NCI-H2196 treated with DMSO at 0.1 percent for 48 hours (cell line): ENCODE measurements around the gene RASEF.

ENCODE experiments used
- DNase-seq: peaks from one replicate; lab custom pipeline; 2025; ENCODE audit not compliant: unreplicated experiment; lab: John Stamatoyannopoulos, UW

Gene RASEF

DNA sequence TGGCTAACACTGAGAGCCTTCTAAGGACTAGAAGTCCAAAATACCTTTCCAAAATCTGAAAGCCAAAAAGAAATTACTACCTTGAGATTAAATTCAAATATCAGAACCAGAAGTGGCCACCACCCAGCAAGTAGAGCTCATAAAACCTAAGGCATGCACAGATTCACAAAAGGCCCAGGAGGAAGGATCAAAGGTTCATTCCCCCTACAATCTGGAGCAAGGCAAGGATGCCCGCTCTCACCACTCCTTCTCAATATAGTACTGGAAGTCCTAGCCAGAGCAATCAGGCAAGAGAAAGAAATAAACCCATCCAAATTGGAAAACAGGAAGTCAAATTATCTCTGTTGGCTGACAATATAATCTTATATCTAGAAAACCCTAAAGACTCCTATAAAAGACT, 6.0 kb downstream of the RASEF start:
- no peak for DNase-seq

GRCh38 chr9:83056174-83056573, 6.8 kb downstream of the RASEF start:
- DNase-seq, result no peak

DNA sequence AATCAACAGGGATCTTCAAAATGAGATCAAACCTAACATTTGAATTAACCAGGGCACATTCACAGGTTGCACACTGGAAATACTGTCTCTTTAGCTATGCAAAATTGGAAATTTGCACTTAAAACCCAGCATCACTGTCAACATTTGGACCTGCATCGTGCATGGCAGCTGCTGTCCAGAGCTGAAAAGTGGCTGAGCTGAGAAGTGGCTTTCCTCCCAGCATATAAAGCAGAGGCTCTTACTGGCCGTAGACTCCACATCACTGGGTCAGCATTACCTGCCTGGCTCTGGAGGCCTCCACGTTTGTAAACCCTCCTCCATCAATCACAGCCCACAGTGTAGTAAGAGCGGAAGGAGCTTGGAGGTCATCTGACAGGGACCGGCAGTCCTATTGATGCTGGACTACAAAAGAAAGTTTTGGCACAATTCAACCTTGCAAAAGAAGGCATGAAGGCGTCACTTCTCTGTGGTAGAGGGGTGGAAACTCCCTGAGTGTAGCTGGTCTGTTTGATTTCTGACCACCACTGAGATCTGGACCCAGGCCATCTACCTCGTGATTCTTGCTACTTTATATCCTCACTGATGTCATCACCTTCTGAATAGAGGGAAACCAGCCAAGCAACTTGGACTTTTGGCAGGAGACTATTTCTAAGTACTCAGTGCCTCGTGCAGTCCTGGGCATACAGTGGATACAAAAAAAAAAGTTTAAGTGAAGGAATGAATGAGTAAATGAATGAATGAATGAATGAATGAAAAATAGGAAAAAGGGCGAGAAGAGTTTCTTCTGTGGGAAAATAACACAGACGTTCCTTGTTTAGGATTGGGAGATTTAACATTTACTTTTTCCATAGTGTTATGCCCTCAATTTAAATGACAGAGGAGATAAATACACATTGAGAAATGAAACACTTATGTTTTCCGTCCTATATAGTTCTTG, 14.8 kb downstream of the RASEF start:
- DNase-seq, result peak; percentile 88

DNA sequence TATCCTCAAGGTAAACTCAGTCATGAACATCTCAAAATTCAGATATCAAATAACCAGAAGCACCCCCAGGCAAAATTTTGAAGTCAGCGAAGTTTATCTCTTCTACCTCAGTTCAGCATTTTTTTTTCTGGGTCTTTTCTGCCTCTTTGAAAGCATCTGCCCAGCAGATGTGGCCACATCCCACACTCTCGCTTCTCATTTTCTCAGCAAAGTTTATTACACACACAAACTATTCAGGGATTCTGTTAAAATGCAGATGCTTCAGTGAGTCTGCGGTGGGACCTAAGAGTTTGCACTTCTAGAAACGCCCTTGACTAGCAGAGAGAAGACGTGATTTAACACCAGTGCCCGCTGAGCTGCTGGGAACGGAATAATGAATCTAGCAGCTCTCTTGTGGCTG, 19.3 kb downstream of the RASEF start:
- DNase-seq, result no peak

GRCh38 chr9:83041771-83042170, 21.2 kb downstream of the RASEF start:
- DNase-seq, result no peak

DNA sequence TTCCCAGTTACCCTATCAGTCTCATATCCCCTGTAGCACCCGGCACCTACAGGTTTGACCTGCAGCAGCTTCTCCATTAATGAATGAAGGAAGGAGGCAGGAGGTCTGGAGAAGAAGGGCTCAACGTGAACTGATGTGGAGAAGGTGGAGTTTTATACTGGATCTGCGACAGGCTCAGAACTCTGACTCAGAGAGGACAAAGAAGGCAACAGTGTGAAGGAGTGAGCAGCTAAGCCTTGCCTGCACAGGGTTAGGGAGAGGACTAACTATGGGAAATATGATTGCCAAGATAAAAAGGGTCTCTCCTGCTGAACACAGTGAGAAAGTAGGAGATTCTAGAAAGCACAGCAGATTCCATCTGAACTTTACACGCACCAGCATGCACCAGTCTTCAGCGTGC, 23.6 kb downstream of the RASEF start:
- no peak for DNase-seq

- no peak for DNase-seq
Observed at GRCh38 chr9:83036043-83036442, 26.9 kb downstream of the RASEF start.

DNA sequence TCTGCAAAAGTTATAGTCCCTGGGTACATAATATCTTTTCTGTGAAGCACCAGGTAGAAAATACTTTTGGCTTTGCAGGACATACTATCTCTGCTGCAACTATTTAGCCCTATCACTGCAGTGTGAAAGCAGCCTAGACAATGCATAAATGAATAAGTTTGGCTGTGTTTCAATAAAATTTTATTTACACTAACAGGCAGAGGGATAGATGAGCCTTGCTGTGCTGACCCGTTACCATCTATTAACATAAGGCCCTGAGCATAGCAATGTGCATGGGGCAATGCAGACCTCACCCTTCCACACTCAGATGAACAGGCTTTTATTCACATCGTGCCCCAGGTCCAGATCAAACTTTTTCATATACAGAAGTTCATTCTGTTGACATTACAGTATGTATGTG, 27.8 kb downstream of the RASEF start:
- DNase-seq, result no peak

DNA sequence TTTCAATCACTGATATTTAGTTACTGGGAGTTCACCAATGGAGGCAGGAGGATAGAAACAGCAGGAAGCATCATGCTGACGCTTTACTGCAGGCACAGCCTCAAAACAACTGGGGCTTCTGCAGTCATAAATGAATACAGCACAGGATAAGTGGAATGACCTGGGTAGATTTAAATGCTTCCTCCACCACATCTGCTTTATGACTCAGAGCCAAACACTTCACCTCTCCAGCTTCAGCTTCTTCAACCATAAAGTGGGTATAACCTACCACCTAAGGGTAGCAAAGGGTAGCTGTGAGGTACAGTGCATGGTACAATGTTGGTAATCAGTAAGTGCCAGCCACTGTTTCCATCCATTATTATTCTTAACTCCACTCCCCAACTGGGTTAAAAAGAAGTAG, 28.4 kb downstream of the RASEF start:
- no peak for DNase-seq

DNA sequence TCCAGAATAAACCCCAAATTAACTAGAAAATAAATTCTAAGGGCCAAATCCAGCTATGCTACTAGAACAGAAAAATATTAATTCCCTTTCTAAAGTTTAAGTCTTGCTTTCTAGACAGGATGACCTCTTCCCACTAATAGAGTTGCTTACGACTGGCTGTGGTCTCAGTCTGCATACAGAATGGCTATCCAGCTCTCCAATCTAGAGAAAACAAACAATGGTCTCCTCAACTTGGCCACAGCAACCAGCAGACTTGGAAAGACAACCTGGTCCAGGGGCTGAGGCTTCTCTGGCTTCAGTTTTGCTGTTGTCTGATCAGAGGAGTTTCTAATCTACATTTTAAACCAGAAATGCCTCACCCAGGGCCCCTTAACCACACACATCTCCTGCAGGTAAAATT, 28.9 kb downstream of the RASEF start:
- DNase-seq, result no peak

DNA sequence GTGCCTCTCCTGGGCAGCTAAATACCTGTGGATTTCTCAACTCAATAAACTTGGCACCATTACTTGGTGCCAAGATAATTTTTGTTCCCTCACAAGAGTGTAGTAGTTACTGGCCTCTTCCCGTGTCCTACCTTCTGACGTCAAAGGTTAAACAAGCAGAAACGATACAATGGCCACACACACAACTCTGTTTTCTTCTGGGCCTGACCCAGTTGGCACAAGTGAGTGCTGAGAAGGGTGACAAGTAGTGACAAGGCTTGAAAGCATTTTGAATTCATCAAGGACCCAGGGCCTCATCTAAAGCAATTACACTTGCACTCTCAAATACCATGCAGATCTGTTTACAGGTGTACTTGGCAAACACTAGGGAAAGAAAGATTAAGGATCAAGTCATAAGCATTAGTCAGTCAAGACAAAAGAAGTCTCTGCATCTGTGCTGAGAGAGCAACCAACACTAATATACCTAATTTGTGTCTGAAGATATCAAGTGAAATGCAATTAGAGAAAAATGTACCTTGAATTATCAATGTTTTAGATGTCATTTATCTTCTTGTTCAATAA, 30.8 kb downstream of the RASEF start:
- DNase-seq, result no peak

- DNase-seq, result no peak
Observed at GRCh38 chr9:83030391-83031107, 32.4 kb downstream of the RASEF start.

DNA sequence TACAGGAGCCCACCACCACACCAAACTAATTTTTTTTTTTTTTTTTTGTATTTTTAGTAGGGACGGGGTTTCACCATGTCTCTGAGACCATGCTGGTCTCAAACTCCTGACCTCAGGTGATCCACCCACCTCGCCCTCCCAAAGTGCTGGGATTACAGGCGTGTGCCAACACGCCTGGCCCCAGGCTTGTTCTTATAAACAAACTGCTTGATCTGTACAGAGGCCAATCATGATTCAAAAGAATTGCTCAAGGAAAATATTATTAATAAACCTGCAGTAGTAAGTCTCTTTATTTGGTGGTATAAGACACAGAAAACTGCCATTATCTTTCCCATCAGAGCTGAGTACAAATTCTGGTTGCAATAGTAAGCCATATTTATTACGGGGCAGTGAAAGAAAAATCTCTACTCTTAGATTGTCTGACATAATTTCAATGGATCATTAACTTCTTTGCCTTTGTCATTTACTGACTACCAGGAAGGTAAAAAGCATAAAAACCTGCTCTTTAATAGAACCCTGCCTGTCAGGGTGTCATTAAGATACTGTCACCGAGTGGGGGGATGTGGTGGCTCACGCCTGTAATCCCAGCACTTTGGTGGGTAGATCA, 33.3 kb downstream of the RASEF start:
- no peak for DNase-seq

DNA sequence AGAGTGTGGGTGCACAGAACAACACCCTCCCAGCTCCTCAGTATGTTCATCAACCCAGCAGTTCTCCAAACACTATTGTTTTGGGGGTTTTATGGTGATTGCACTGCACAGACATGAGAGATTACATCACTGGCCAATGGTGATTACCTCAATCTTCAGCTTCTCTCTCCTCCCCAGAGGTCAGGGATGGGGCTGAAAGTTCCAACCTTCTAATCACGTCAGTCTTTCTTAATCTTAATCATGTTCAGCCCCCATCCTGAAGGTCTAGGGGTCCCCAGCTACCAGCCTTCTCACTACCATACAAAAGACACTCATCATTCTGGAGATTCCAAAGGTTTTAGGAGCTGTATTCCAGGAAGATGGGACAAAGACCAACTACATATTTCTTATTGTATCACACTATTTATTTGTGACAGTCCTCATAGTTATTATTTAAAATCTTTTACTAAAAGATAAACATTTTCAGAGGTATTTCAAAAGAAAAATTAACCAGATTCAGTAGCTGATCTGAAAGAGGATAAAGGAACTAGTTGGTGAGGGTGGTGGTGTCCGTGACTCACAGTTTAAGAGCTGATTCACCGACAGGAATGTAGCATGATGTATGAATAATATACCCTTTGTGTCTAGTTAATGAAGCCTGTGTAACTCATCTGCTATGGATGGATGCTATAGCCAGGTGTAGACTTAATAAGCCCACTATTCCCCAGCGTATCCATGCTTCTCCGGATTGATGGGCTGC, 35.6 kb downstream of the RASEF start:
- DNase-seq, result no peak

DNA sequence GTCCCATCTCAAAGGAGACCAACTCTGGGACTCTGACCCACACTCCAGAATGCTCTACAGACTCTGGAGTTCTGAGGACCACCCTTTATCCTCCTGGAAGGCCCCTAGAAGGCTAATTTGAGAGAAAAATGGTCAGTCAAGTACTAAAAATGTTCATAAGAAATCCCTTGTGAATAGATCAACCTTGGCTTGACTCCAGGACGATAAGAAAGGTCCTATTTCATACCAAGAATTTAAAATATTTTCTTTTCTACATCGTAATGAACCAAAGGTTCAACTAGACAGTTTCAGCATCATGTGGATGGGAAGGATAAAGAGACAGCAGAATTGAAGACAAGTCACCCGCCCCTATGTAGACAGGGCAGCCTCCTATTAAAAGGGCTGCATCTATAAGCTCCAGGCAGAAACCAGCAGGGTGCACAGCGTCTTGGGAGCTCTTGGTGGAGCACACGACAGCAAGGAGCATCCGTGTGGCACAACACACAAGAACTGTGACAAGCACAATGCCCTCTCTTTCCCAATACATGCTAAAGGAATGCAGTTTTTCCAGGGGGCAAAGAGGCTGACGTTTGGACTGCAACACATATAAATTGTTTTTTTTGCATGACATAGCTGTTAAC, 38.3 kb downstream of the RASEF start:
- no peak for DNase-seq

- DNase-seq, result no peak
Observed at GRCh38 chr9:83023151-83023550, 39.8 kb downstream of the RASEF start.

DNA sequence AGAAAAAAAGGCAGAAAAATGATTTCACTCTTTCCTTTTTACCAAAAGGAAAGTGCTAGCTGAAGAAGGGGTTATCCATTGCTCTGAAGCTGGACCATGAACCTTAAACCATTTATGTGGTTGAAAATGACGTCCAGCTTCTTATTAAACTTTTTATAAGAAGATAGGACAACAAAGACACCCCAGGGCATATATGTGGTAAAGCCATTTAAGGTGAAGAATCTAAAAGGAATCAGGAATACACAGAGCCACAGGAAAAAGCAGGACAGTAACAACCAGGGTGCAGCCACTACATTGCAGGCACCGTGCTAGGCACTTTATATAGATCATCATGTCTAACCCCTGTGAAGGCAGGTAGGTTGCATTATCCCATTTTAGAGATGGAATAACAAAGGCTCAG, 42.1 kb downstream of the RASEF start:
- DNase-seq, result no peak

DNA sequence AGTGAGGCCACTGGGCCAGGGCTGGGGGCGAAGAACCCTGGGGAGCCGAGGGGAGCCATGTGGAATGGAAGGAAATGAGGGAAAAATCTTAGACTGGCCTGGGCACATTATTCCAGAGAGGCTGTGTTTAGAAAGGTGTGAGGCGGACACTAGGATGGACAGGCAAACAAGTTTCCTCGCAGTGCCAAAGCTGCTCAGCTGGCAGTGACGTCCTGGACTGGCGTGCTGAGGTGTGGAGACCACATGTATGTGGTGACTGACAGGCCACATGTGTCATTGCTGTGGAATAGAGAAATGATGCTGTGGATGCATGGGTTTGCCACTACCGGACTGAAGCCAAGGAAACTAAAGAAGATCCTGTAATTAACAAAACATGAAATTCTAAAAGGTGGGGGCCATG, 42.6 kb downstream of the RASEF start:
- no peak for DNase-seq

DNA sequence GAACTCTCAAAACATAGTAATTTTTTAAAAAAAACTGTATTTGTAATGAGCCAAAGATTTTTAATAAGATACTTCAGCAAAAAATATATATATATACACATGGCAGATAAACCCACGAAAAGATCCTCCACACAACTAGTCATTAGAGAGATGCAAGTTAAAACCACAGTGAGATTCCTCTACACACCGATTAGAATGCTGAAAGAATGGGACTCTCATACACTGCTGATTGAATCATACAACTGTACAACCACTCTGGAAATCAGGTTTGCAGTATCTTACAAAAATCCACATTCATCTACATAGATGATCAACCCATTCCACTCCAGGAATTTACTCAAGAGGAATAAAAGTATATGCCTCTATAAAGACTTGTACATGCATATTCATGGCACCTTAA, 43.7 kb downstream of the RASEF start:
- DNase-seq, result no peak

DNA sequence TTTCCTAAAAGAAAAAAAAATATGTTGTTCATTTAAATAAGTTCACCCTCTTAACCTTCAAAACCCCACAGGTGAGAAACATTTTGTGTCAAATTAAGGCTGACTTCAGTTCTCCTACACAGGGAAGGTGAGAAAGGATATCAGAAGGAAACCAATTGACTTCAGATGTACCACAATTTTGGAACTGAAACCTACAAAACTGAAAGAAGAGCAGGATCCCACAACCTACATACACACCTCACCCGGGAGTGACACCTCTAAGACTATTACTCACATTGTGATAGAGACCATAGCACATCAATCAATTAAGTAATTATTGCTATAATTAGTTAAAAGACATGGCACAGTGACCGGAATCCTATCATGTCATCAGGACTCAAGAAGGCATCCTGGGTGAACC, 47.0 kb downstream of the RASEF start:
- no peak for DNase-seq
